ENCODE results near the gene CLPTM1.

- TF ChIP-seq CTCF (IDR thresholded peaks at IDR 0.05) (no peak), POLR2A (IDR thresholded peaks at IDR 0.05) (no peak)
Observed at GRCh38 chr19:45010306-45010705, 55.1 kb downstream of the CLPTM1 start.

Measured in testis (tissue), 2 donors.